Measurements from ENCODE around the gene UPK1A. TPM values are rescaled to one million over a fixed set of nuclear protein-coding genes. Genes with fewer than 3 reads are reported as not detected.
A peak's percentile ranks its signal among the peaks of the same experiment; 100 is the strongest.

The UPK1A gene
- total RNA-seq, 1 experiment from 2014 or later = 0.69 TPM

DNA sequence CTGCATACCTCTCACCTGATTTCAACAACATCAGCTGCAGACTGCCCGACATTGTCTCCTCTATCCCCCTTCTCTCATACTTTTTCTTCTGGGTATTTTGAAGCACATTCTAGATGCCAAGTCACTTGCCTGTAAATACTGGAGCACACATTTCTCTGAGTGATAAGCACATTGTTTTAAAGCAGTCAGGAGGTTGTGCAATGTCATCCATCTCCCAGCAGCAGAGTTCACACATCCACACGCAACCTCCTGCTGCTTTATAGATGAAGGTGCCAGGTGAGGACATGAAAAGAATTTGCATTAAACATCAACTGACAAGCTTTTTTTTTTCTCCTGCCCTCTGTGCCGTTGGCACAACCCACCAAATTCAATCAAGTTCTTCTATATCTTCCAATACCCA is 5.5 kb downstream of the UPK1A start:
- no peak for ATAC-seq

More for the DNA sequence above, 5.5 kb downstream of the UPK1A start:
- Histone ChIP-seq H3K9me3 (ENCODE audit: control insufficient read depth in 1 of 2, insufficient read depth in 1 of 2, low read depth in 1 of 2, low read length in 2 of 2) (no peaks in the 10 kb centered on the region), H3K4me1 (ENCODE audit: control insufficient read depth in 1 of 2, insufficient read depth in 2 of 2, low read length in 2 of 2) (peaks cover 2 to 17% of the 10 kb centered on the region in 2 experiments; a peak in 2 of 4 replicates), H2AFZ (ENCODE audit: low read depth, low read length, poor library complexity, severe bottlenecking) (no peak overlapping the region), H3K79me2 (ENCODE audit: insufficient read depth, low read length) (no peaks in the 10 kb centered on the region), H4K20me1 (ENCODE audit: insufficient read depth) (no peaks in the 10 kb centered on the region), H3K4me2 (ENCODE audit: low read length) (peak overlapping the region; percentile 87; the same call in 1 of the 2 replicates), H3K9me2 (ENCODE audit: insufficient read depth) (no peaks in the 10 kb centered on the region), H3K36me3 (ENCODE audit: control insufficient read depth in 1 of 2, insufficient read depth in 2 of 2, low read length in 2 of 2) (no peaks in the 10 kb centered on the region), H3K27ac (ENCODE audit: low read depth, low read length) (no peak overlapping the region), H3K27me3 (ENCODE audit: insufficient read depth, low read length) (peaks cover 5% of the 10 kb centered on the region; the same call in 1 of the 2 replicates), H3K4me3 (replicated peaks in 1 of 2; ENCODE audit: low read depth in 1 of 2, low read length in 2 of 2) (no peak overlapping the region), H3K9ac (ENCODE audit: low read length) (no peak overlapping the region)
- POLR2A ChIA-PET = interaction anchor here (0.9 kb wide), 1 partner anchor 24 kb away, joined by 3 read pairs; the partner anchor contains the start of gene COX6B1
- no TSS peak for BruUV-seq (replicated peaks)
- DNase-seq (ENCODE audit: low read depth, low spot score) = no peak
- intact Hi-C loops (cut with micrococcal nuclease) = no loop called here
- RAD21 ChIA-PET (ENCODE audit: low non-redundant PET in 1 of 2, low total read pairs in 2 of 2, uncharacterized antibody in 2 of 2, unreplicated experiment in 2 of 2) = no interaction called here
- TF ChIP-seq, protein P1, sequence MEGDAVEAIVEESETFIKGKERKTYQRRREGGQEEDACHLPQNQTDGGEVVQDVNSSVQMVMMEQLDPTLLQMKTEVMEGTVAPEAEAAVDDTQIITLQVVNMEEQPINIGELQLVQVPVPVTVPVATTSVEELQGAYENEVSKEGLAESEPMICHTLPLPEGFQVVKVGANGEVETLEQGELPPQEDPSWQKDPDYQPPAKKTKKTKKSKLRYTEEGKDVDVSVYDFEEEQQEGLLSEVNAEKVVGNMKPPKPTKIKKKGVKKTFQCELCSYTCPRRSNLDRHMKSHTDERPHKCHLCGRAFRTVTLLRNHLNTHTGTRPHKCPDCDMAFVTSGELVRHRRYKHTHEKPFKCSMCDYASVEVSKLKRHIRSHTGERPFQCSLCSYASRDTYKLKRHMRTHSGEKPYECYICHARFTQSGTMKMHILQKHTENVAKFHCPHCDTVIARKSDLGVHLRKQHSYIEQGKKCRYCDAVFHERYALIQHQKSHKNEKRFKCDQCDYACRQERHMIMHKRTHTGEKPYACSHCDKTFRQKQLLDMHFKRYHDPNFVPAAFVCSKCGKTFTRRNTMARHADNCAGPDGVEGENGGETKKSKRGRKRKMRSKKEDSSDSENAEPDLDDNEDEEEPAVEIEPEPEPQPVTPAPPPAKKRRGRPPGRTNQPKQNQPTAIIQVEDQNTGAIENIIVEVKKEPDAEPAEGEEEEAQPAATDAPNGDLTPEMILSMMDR (IDR thresholded peaks at IDR 0.05 in 2 of 3, conservative IDR thresholded peaks at IDR 0.05 in 1 of 3; ENCODE audit: borderline replicate concordance in 1 of 3, insufficient read depth in 1 of 3, low read depth in 2 of 3, low read length in 2 of 3) = no peak
- TF ChIP-seq SP1 (IDR thresholded peaks at IDR 0.05; ENCODE audit: low read depth) (no peak), SRF (IDR thresholded peaks at IDR 0.05; ENCODE audit: low read depth) (no peak), POLR2AphosphoS5 (IDR thresholded peaks at IDR 0.05; ENCODE audit: low read depth, low read length) (no peak), CBX3 (IDR thresholded peaks at IDR 0.05; ENCODE audit: low read depth) (no peak)
- CTCF ChIA-PET = no interaction called here

Data from HCT116 (cell line).